Measurements from ENCODE around the gene KCNT1. TPM values are rescaled to one million over a fixed set of nuclear protein-coding genes. Genes with fewer than 3 reads are reported as not detected.

Gene KCNT1
- total RNA-seq, 4 donors from 2014 or later = 0.06 to 0.17 TPM; not detected in 2

- H3K27ac ChIP-seq (replicated peaks in 1 of 4) = no peak overlapping the region
- intact Hi-C loops (cut with DNase I) = no loop called here
- H3K9me3 ChIP-seq = no peaks in the 10 kb centered on the region
- TF ChIP-seq POLR2AphosphoS5 (IDR thresholded peaks at IDR 0.05) (no peak), EP300 (IDR thresholded peaks at IDR 0.05) (no peak), POLR2A (IDR thresholded peaks at IDR 0.05; ENCODE audit: low read depth) (no peak)
- TF ChIP-seq, protein P1, sequence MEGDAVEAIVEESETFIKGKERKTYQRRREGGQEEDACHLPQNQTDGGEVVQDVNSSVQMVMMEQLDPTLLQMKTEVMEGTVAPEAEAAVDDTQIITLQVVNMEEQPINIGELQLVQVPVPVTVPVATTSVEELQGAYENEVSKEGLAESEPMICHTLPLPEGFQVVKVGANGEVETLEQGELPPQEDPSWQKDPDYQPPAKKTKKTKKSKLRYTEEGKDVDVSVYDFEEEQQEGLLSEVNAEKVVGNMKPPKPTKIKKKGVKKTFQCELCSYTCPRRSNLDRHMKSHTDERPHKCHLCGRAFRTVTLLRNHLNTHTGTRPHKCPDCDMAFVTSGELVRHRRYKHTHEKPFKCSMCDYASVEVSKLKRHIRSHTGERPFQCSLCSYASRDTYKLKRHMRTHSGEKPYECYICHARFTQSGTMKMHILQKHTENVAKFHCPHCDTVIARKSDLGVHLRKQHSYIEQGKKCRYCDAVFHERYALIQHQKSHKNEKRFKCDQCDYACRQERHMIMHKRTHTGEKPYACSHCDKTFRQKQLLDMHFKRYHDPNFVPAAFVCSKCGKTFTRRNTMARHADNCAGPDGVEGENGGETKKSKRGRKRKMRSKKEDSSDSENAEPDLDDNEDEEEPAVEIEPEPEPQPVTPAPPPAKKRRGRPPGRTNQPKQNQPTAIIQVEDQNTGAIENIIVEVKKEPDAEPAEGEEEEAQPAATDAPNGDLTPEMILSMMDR (IDR thresholded peaks at IDR 0.05) = no peak
- no peaks in the 10 kb centered on the region for H3K4me1 ChIP-seq
- peaks cover 0 to 37% (median 0%) of the 10 kb centered on the region in 4 donors for H3K27me3 ChIP-seq
- WGBS = 85% methylated on average over 23 of the region's 35 CpGs
- DNase-seq (ENCODE audit: extremely low spot score) = no peak
- H3K36me3 ChIP-seq = no peaks in the 10 kb centered on the region
- H3K4me3 ChIP-seq = no peak overlapping the region
These were observed 89.7 kb downstream of the KCNT1 start for GRCh38 chr9:135791431-135792267.

DNA sequence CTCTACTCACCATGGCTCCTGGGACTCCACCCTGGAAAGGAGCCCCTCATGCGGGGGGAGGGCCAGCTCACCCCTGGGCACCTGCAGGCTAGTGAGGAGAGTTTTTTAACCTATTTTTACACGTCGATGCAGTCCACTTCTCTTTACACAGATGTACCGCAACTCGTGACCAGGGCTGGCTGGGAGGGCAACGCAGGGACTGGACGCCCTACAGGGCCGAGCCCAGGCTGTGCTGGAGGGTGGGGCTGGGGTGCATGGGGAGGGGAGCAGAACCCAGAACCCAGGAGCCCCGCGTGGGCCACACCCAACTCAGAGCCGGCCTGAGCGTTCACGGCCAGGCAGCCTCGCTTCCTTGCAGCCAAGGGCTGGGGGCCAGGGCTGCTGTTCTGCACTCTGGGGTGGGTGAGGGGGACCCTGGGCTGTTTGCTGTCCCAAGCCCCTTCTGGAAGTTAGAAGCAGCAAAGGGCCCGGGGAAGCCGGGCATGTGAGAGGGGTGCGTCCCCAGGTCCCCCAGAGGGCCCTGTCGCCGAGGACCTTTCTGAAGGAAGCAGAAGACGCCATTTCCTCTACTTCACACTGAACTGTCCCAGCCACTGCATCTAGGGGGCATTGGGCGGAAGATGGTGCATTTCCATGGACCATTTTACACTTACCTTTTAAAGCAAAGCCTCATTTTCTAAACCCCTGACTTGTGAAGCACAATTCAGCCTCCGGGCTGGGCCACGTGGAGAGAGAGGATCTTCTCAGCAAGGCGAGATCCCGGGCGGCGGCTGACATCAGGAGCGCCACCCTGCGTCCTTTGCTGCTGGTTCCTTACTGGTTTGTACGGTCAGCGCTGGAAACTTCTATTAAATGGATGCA, 90.5 kb downstream of the KCNT1 start:
- Histone ChIP-seq H3K4me3 (no peak overlapping the region), H3K27ac (replicated peaks in 1 of 4) (no peak overlapping the region), H3K36me3 (no peaks in the 10 kb centered on the region), H3K27me3 (peaks cover 0 to 29% (median 0%) of the 10 kb centered on the region in 4 donors), H3K4me1 (peaks cover 0 to 6% (median 2%) of the 10 kb centered on the region in 4 donors), H3K9me3 (no peaks in the 10 kb centered on the region)
- DNase-seq (ENCODE audit: extremely low spot score) = no peak
- intact Hi-C loops (cut with DNase I) = no loop called here
- WGBS = 90% methylated on average over 13 of the region's 31 CpGs
- TF ChIP-seq POLR2AphosphoS5 (IDR thresholded peaks at IDR 0.05) (no peak), EP300 (IDR thresholded peaks at IDR 0.05) (no peak)
- TF ChIP-seq, protein P1 (IDR thresholded peaks at IDR 0.05) = no peak

GRCh38 chr9:135793221-135794056, 91.5 kb downstream of the KCNT1 start:
- H3K4me3 ChIP-seq = no peak overlapping the region
- TF ChIP-seq POLR2AphosphoS5 (IDR thresholded peaks at IDR 0.05) = no peak
- no peak for TF ChIP-seq POLR2A (IDR thresholded peaks at IDR 0.05; ENCODE audit: low read depth)
- TF ChIP-seq, protein P1 (IDR thresholded peaks at IDR 0.05) = no peak
- TF ChIP-seq EP300 (IDR thresholded peaks at IDR 0.05) = no peak
- peaks cover 0 to 19% (median 0%) of the 10 kb centered on the region in 4 donors for H3K27me3 ChIP-seq
- H3K27ac ChIP-seq (replicated peaks in 1 of 4) = no peak overlapping the region
- H3K9me3 ChIP-seq = no peaks in the 10 kb centered on the region
- H3K36me3 ChIP-seq = no peaks in the 10 kb centered on the region
- DNase-seq (ENCODE audit: extremely low spot score) = no peak
- WGBS = 82% methylated on average over 14 of the region's 16 CpGs
- intact Hi-C loops (cut with DNase I) = no loop called here
- peaks cover 4 to 15% (median 7%) of the 10 kb centered on the region in 4 donors for H3K4me1 ChIP-seq

- intact Hi-C loops (cut with DNase I) = no loop called here
These were observed 92.0 kb downstream of the KCNT1 start for GRCh38 chr9:135794057-135794335.

More at GRCh38 chr9:135794057-135794335, 92.0 kb downstream of the KCNT1 start:
- no peaks in the 10 kb centered on the region for H3K36me3 ChIP-seq
- H3K9me3 ChIP-seq = no peaks in the 10 kb centered on the region
- DNase-seq (ENCODE audit: extremely low spot score) = no peak
- H3K4me1 ChIP-seq = peaks cover 4 to 15% (median 8%) of the 10 kb centered on the region in 4 donors
- no peak for TF ChIP-seq EP300 (IDR thresholded peaks at IDR 0.05)
- no peak for TF ChIP-seq POLR2AphosphoS5 (IDR thresholded peaks at IDR 0.05)
- TF ChIP-seq, protein P1 (IDR thresholded peaks at IDR 0.05) = no peak
- TF ChIP-seq POLR2A (IDR thresholded peaks at IDR 0.05; ENCODE audit: low read depth) = no peak
- no peak overlapping the region for H3K27ac ChIP-seq (replicated peaks in 1 of 4)
- H3K4me3 ChIP-seq = no peak overlapping the region
- 48% methylated on average over 4 of the region's 7 CpGs for WGBS
- H3K27me3 ChIP-seq = peaks cover 0 to 14% (median 0%) of the 10 kb centered on the region in 4 donors
